Fibroblast of the aortic adventitia (primary cell): ENCODE data around the gene PEX11A. TPM values are rescaled to one million over a fixed set of nuclear protein-coding genes. Genes with fewer than 3 reads are reported as not detected.

Experiments used
- small RNA-seq: library from RNA; depleted of rRNA; stranded (forward); fragments of <200 nt; gene quantifications from one replicate; pipeline ENCODE3, GENCODE V24; 2012
- total RNA-seq: library from RNA; depleted of rRNA; stranded (reverse); fragments of >200 nt; gene quantifications from 2 replicates; pipeline ENCODE4 v1.2.3, GENCODE V29; 2012; ENCODE audit warnings: low replicate concordance

Gene PEX11A
- total RNA-seq, 1 donor, result 8.7 TPM

Small RNAs within 50 kb of the gene (small RNA-seq; reads per million reads assigned to genes)
- not detected for gene RNU6-132P

Other genes with a start within 250 kb of the PEX11A start
- gene RHCG, start 194.2 kb downstream of the PEX11A start, total RNA-seq, result not detected in 2 replicates
- gene TICRR, start 115.3 kb downstream of the PEX11A start, total RNA-seq, result 0.33 and 8.8 TPM in 2 replicates
- gene KIF7, start 35.3 kb downstream of the PEX11A start, total RNA-seq, result 10.6 and 22.1 TPM in 2 replicates
- gene PLIN1, start 11.4 kb downstream of the PEX11A start, total RNA-seq, result 0.27 and 0.41 TPM in 2 replicates
- gene WDR93, start 57 bp upstream of the PEX11A start, total RNA-seq, result 0.09 and 0.49 TPM in 2 replicates
- gene MESP1, start 60.5 kb upstream of the PEX11A start, total RNA-seq, result 0.45 and 0.49 TPM in 2 replicates
- 1.3 and 2.9 TPM in 2 replicates for gene MESP2, start 85.6 kb upstream of the PEX11A start, total RNA-seq
- 20.8 and 82.6 TPM in 2 replicates for gene ANPEP, start 124.1 kb upstream of the PEX11A start, total RNA-seq
- 63.5 and 90.8 TPM in 2 replicates for gene AP3S2, start 203.2 kb upstream of the PEX11A start, total RNA-seq
- 17.6 and 23.0 TPM in 2 replicates for gene ARPIN, start 222.2 kb upstream of the PEX11A start, total RNA-seq